IMR-90 (cell line): Measurements from ENCODE around the gene OOSP1.

Experiments used
- CEBPB ChIP-seq: IDR thresholded peaks from 2 replicates; pipeline ENCODE4 v1.6.1; 2012; ENCODE audit warnings: low read depth, low read length, improper control_type of control experiment
- MAZ ChIP-seq: IDR thresholded peaks from 2 replicates; pipeline ENCODE4 v1.6.1; 2012; ENCODE audit warnings: low read depth, mild to moderate bottlenecking, low read length, improper control_type of control experiment, moderate library complexity, borderline replicate concordance
- RCOR1 ChIP-seq: IDR thresholded peaks from 2 replicates; pipeline ENCODE4 v1.6.1; 2012; ENCODE audit warnings: mild to moderate bottlenecking, low read length, improper control_type of control experiment; ENCODE audit not compliant: insufficient replicate concordance
- TF ChIP-seq, protein P1 (sequence below): conservative IDR thresholded peaks from 2 replicates; pipeline ENCODE4 v1.5.1; 2012; ENCODE audit warnings: mild to moderate bottlenecking, low read depth, low read length, improper control_type of control experiment

- TF ChIP-seq RCOR1: no peak
- TF ChIP-seq, protein P1, sequence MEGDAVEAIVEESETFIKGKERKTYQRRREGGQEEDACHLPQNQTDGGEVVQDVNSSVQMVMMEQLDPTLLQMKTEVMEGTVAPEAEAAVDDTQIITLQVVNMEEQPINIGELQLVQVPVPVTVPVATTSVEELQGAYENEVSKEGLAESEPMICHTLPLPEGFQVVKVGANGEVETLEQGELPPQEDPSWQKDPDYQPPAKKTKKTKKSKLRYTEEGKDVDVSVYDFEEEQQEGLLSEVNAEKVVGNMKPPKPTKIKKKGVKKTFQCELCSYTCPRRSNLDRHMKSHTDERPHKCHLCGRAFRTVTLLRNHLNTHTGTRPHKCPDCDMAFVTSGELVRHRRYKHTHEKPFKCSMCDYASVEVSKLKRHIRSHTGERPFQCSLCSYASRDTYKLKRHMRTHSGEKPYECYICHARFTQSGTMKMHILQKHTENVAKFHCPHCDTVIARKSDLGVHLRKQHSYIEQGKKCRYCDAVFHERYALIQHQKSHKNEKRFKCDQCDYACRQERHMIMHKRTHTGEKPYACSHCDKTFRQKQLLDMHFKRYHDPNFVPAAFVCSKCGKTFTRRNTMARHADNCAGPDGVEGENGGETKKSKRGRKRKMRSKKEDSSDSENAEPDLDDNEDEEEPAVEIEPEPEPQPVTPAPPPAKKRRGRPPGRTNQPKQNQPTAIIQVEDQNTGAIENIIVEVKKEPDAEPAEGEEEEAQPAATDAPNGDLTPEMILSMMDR: no peak
- TF ChIP-seq MAZ: no peak
- no peak for TF ChIP-seq CEBPB
Observed at GRCh38 chr11:59968395-59968783, 30.2 kb downstream of the OOSP1 start.
